Mesodermal cell (in vitro differentiated cells): Measurements from ENCODE around the gene IZUMO1.
"Not testable (repeated sequence)": the region's sequence is repeated elsewhere in the genome, so short reads cannot be mapped to it uniquely, and the experiment has no call there.

Experiments used
- H3K27ac ChIP-seq: 2 replicates; pipeline ENCODE4 v1.7.0; 2013; ENCODE audit warnings: mild to moderate bottlenecking, low read depth, low read length, moderate library complexity; ENCODE audit not compliant: severe bottlenecking
- H3K36me3 ChIP-seq: 2 replicates; pipeline ENCODE4 v1.7.1; 2013; ENCODE audit warnings: mild to moderate bottlenecking, low read length, moderate library complexity; ENCODE audit not compliant: control insufficient read depth, insufficient read depth
- H3K4me1 ChIP-seq: one replicate; pipeline ENCODE4 v1.7.1; 2013; ENCODE audit warnings: mild to moderate bottlenecking, low read length; ENCODE audit not compliant: insufficient read depth, control insufficient read depth, poor library complexity, severe bottlenecking
- H3K4me3 ChIP-seq: 2 replicates; pipeline ENCODE4 v1.7.0; 2013; ENCODE audit warnings: low read length, control low read depth, mild to moderate bottlenecking; ENCODE audit not compliant: insufficient read depth, poor library complexity, severe bottlenecking; ENCODE audit errors: extremely low read depth
- H3K9me3 ChIP-seq: 2 replicates; pipeline ENCODE4 v1.7.1; 2013; ENCODE audit warnings: mild to moderate bottlenecking, low read length, moderate library complexity; ENCODE audit not compliant: control insufficient read depth
- WGBS, 2 experiments: methylation state at CpG; one replicate each; pipeline ENCODE4 v1.1.5; 2013; ENCODE audit warnings: missing lambda C conversion rate in 2 of 2; ENCODE audit not compliant: insufficient coverage in 2 of 2; 5-methylcytosine and 5-hydroxymethylcytosine counted together

Gene IZUMO1

GRCh38 chr19:48777720-48778119 lies 31.0 kb upstream of the IZUMO1 start:
- Histone ChIP-seq H3K36me3 (no peaks in the 10 kb centered on the region), H3K27ac (no peak overlapping the region), H3K4me3 (no peak overlapping the region), H3K4me1 (peaks cover 7% of the 10 kb centered on the region), H3K9me3 (no peaks in the 10 kb centered on the region)
- 90 to 96% methylated on average over 8 to 12 of the region's 12 CpGs for WGBS, 2 experiments

- no peak overlapping the region for H3K27ac ChIP-seq
- no peak overlapping the region for H3K4me3 ChIP-seq
- H3K9me3 ChIP-seq: no peaks in the 10 kb centered on the region
- H3K36me3 ChIP-seq: no peaks in the 10 kb centered on the region
- WGBS, 2 experiments: 82% methylated on average over 5 of the region's 5 CpGs; no CpG with 5 or more reads in 1 of the 2 experiments
- H3K4me1 ChIP-seq: peaks cover 7% of the 10 kb centered on the region
Observed at GRCh38 chr19:48777139-48777538, 30.4 kb upstream of the IZUMO1 start.

DNA sequence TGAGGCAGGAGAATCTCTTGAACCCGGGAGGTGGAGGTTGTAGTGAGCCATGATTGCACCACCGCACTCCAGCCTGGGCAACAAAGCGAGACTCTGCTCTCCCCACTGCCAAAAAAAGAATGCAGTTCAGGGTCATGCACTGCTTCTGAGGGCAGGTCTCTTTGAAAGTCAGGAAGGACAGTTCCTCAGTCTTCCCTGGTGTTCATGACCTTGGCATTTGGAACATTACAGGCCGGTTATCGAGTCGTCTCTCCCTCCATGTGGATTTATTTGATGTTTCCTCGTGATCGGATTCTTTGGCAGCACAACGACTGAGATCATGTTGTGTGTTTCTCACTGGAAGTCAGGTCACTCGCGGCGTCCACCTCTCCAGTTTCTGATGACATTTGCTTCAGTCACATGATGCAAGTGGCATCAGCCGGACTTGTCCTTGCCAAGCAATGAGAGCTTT lies 25.8 kb upstream of the IZUMO1 start:
- Histone ChIP-seq H3K4me1 (no peaks in the 10 kb centered on the region), H3K4me3 (no peak overlapping the region), H3K9me3 (no peaks in the 10 kb centered on the region), H3K36me3 (no peaks in the 10 kb centered on the region), H3K27ac (no peak overlapping the region)
- 93 to 95% methylated on average over 13 of the region's 13 CpGs for WGBS, 2 experiments

DNA sequence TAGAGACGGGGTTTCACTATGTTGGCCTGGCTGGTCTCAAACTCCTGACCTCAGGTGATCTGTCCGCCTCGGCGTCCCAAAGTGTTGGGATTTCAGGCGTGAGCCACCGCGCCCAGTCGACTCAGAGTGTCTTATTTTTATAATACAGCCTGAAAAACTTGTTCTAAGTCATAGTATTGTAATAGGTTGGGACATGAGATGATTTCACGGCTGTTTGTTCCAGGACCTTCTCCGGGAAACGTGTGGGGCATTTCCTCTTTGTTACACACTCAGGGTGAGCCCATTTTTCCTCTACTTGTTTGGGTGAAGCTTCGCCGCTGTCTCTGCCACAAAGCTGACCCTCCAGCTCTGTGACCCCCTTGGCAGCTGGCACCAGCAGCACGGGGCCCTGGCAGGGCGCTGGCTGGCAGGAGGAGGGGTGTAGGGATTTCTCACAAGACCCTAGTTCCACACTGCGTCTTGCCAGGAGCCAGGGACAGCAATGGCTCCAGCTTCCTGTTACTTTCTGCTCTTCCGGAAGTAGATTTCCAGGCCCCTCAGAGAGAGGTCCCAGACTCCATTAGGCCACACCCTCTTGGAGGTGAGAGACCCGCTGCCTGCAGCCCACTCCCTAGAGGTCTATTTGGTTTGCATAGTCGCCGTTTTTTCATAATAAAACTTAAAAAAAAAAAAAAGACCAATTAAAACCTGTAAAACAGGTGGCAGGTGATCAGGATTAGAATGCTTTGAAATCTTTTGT lies 24.2 kb upstream of the IZUMO1 start:
- Histone ChIP-seq H3K9me3 (no peaks in the 10 kb centered on the region), H3K36me3 (no peaks in the 10 kb centered on the region), H3K27ac (no peak overlapping the region), H3K4me1 (no peaks in the 10 kb centered on the region), H3K4me3 (no peak overlapping the region)
- WGBS, 2 experiments: 94 to 95% methylated on average over 12 of the region's 20 CpGs

- no peaks in the 10 kb centered on the region for H3K9me3 ChIP-seq
- H3K36me3 ChIP-seq: no peaks in the 10 kb centered on the region
- 92 to 97% methylated on average over 3 to 4 of the region's 7 CpGs for WGBS, 2 experiments
- H3K4me1 ChIP-seq: no peaks in the 10 kb centered on the region
- H3K27ac ChIP-seq: no peak overlapping the region
- no peak overlapping the region for H3K4me3 ChIP-seq
Observed at GRCh38 chr19:48770266-48770665, 23.6 kb upstream of the IZUMO1 start.

- no peaks in the 10 kb centered on the region for H3K4me1 ChIP-seq
- no peaks in the 10 kb centered on the region for H3K9me3 ChIP-seq
- H3K4me3 ChIP-seq: no peak overlapping the region
- no peak overlapping the region for H3K27ac ChIP-seq
- no peaks in the 10 kb centered on the region for H3K36me3 ChIP-seq
- 91 to 98% methylated on average over 9 to 10 of the region's 11 CpGs for WGBS, 2 experiments
Observed at GRCh38 chr19:48768994-48769713, 22.4 kb upstream of the IZUMO1 start.

GRCh38 chr19:48768171-48768753 lies 21.6 kb upstream of the IZUMO1 start:
- not testable (repeated sequence) for H3K27ac ChIP-seq, H3K4me3 ChIP-seq, H3K36me3 ChIP-seq, H3K9me3 ChIP-seq, H3K4me1 ChIP-seq
- 37 to 50% methylated on average over 1 to 2 of the region's 6 CpGs for WGBS, 2 experiments

- H3K27ac ChIP-seq, H3K36me3 ChIP-seq, H3K4me1 ChIP-seq, H3K9me3 ChIP-seq, H3K4me3 ChIP-seq: not testable (repeated sequence)
- no CpG with 5 or more reads among the region's 5 CpGs for WGBS, 2 experiments
Observed at GRCh38 chr19:48765816-48766215, 19.1 kb upstream of the IZUMO1 start.

DNA sequence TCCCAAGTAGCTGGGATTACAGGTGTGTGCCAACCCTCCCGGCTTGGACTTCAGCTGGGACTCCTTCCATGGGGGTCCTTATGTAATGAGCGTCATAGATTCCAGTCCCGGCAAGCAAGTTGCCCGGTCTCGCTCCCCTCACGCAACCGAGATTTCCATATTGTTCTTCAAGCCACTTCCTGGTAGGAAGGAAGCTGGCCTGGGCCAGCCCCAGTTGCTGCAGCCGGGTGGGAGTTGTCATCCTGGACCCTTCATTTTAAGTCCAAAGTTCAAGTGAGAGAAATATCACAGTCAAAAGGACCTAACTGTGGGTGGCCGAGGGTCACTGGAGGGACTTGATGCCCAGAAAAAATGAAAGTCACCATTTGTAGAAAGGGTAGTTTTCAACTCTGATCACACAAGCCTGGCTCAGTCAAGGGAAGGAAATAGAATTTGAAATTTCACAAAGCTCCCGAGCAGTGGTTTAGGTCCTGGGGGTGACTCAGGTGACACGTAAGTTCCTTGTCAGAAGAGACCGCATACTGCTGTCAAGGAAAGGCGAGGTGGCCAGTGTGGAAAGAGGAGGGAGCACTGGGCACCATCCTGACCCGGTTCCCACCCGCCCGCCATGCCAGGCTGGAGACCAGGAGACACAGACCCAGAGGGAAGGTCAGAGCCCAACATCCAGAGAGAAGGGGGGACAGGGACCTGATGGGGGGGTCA lies 13.9 kb upstream of the IZUMO1 start:
- WGBS, 2 experiments: 86 to 89% methylated on average over 14 to 15 of the region's 16 CpGs
- Histone ChIP-seq H3K9me3 (no peaks in the 10 kb centered on the region), H3K36me3 (no peaks in the 10 kb centered on the region), H3K27ac (no peak overlapping the region), H3K4me1 (no peaks in the 10 kb centered on the region), H3K4me3 (no peak overlapping the region)

- no peaks in the 10 kb centered on the region for H3K4me1 ChIP-seq
- H3K9me3 ChIP-seq: no peaks in the 10 kb centered on the region
- H3K27ac ChIP-seq: no peak overlapping the region
- no peaks in the 10 kb centered on the region for H3K36me3 ChIP-seq
- H3K4me3 ChIP-seq: no peak overlapping the region
- WGBS, 2 experiments: 88 to 95% methylated on average over 7 to 8 of the region's 14 CpGs
Observed at GRCh38 chr19:48757741-48758144, 11.0 kb upstream of the IZUMO1 start.
